Spleen (tissue), 7 donors: Measurements from ENCODE around the gene ALDH1A3.

Experiments used
- POLR2A ChIP-seq, 3 donors: fragments of 450-650 bp; IDR thresholded peaks; one replicate each; pipeline ENCODE4 v1.5.1; 2017; ENCODE audit warnings: antibody characterized with exemption in 3 of 3, mild to moderate bottlenecking in 1 of 3
- TF ChIP-seq, protein P1 (sequence below), 11 experiments: fragments of 200-600 bp in 7 of 11; fragments of 450-650 bp in 4 of 11; sonication (generic) in 4 of 11; IDR thresholded peaks in 8 of 11; conservative IDR thresholded peaks in 3 of 11; 1 replicate in 7 of 11; 2 replicates in 4 of 11; pipeline versions ENCODE4 v1.4.0 to v1.8.0; 2016 to 2021; ENCODE audit warnings: antibody characterized with exemption in 11 of 11, inconsistent platforms in 4 of 11, mild to moderate bottlenecking in 1 of 11
- donor health status: DM: no; HTN: no; CAD: no; lungs with moderate emphysema.
- donor health status: DM: no; HTN: no; CAD: no.
- donor health status: DM: no; HTN: no; CAD: no.

DNA sequence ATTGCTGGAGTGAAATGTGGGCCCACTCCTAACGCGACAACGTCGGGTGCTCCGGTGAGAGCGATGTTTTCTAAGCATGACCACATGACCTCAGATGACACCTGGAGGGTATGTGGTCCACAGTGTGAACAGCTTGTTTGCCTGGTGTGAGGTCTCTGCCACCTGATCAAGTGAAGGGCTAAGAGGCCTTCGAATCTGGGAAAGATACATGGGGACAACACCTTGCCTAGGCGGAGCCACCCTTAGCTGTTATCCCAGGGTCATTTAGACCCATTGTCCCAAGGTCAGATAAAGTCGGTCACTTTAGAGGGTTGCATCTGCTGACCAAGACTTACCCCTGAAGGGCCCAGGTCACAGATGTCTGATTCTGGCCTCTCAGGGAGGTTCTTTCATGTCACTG is 34.9 kb upstream of the ALDH1A3 start:
- TF ChIP-seq, protein P1, sequence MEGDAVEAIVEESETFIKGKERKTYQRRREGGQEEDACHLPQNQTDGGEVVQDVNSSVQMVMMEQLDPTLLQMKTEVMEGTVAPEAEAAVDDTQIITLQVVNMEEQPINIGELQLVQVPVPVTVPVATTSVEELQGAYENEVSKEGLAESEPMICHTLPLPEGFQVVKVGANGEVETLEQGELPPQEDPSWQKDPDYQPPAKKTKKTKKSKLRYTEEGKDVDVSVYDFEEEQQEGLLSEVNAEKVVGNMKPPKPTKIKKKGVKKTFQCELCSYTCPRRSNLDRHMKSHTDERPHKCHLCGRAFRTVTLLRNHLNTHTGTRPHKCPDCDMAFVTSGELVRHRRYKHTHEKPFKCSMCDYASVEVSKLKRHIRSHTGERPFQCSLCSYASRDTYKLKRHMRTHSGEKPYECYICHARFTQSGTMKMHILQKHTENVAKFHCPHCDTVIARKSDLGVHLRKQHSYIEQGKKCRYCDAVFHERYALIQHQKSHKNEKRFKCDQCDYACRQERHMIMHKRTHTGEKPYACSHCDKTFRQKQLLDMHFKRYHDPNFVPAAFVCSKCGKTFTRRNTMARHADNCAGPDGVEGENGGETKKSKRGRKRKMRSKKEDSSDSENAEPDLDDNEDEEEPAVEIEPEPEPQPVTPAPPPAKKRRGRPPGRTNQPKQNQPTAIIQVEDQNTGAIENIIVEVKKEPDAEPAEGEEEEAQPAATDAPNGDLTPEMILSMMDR (IDR thresholded peaks at IDR 0.05 in 8 of 11, conservative IDR thresholded peaks at IDR 0.05 in 3 of 11), result no peak
- TF ChIP-seq POLR2A (IDR thresholded peaks at IDR 0.05), result no peak
